Activated T-cell treated with anti-CD3 and anti-CD28 coated beads for 48 hours (primary cell): Measurements from ENCODE around the gene ASB8.

ENCODE experiments used
- DNase-seq: peaks from one replicate; pipeline ENCODE4 v3.0.0-alpha.2; 2020; ENCODE audit warnings: low read depth

The ASB8 gene

GRCh38 chr12:48157018-48157888, at the start of gene ASB8:
TSS of gene ASB8 (minus strand) at chr12:48157515. CDS start at chr12:48153496, 4,019 bp downstream.
- DNase-seq: peak; percentile 97

- no peak for DNase-seq
Measured at GRCh38 chr12:48203192-48203591, 45.9 kb upstream of the ASB8 start, which contains the start of gene OR10AD1. TSS of gene OR10AD1 (minus strand) at chr12:48203292. CDS start at chr12:48203292, 0 bp downstream.

- no peak for DNase-seq
Measured at GRCh38 chr12:48202766-48203165, 45.5 kb upstream of the ASB8 start.

- DNase-seq: no peak
Measured at GRCh38 chr12:48201516-48201915, 44.2 kb upstream of the ASB8 start.

- no peak for DNase-seq
Measured at GRCh38 chr12:48201091-48201490, 43.8 kb upstream of the ASB8 start.

- DNase-seq: no peak
Measured at GRCh38 chr12:48199774-48200221, 42.5 kb upstream of the ASB8 start.

- DNase-seq: no peak
Measured at GRCh38 chr12:48198985-48199384, 41.7 kb upstream of the ASB8 start.

GRCh38 chr12:48198672-48198971, 41.3 kb upstream of the ASB8 start:
- no peak for DNase-seq

- peak; percentile 88 for DNase-seq
Measured at GRCh38 chr12:48197971-48198671, 40.8 kb upstream of the ASB8 start.

- DNase-seq: no peak
Measured at GRCh38 chr12:48197549-48197970, 40.2 kb upstream of the ASB8 start.

GRCh38 chr12:48194799-48195201, 37.5 kb upstream of the ASB8 start:
- no peak for DNase-seq

GRCh38 chr12:48193623-48194022, 36.3 kb upstream of the ASB8 start:
- no peak for DNase-seq

- DNase-seq: no peak
Measured at GRCh38 chr12:48192861-48193260, 35.5 kb upstream of the ASB8 start.

- DNase-seq: no peak
Measured at GRCh38 chr12:48191096-48191495, 33.8 kb upstream of the ASB8 start.

GRCh38 chr12:48189331-48190125, 32.2 kb upstream of the ASB8 start:
- DNase-seq: peak; percentile 45

- no peak for DNase-seq
Measured at GRCh38 chr12:48187916-48188695, 30.8 kb upstream of the ASB8 start.

- no peak for DNase-seq
Measured at GRCh38 chr12:48185181-48185919, 28.0 kb upstream of the ASB8 start.

GRCh38 chr12:48184549-48184922, 27.2 kb upstream of the ASB8 start:
- DNase-seq: no peak

- no peak for DNase-seq
Measured at GRCh38 chr12:48183876-48184548, 26.7 kb upstream of the ASB8 start.

- peak; percentile 52 for DNase-seq
Measured at GRCh38 chr12:48183091-48183875, 26.0 kb upstream of the ASB8 start, which contains the start of gene CCDC184. TSS of gene CCDC184 (plus strand) at chr12:48183644. CDS start at chr12:48184123, 479 bp downstream.
